ENCODE measurements around the gene TCP11L2. TPM values are rescaled to one million over a fixed set of nuclear protein-coding genes. Genes with fewer than 3 reads are reported as not detected.

The TCP11L2 gene
- total and polyA plus RNA-seq, 2 of the 13 experiments (the other 11 are each of a cell fraction or from before 2014, with no cell fraction given) = 4.6 to 24.1 TPM

GRCh38 chr12:106284358-106285105 lies 18.0 kb upstream of the TCP11L2 start (continued):
- TF ChIP-seq PHB2 (IDR thresholded peaks at IDR 0.05; ENCODE audit: partially characterized antibody) = no peak
- TF ChIP-seq ZNF564 (CRISPR knock-in tag; IDR thresholded peaks at IDR 0.05) = no peak
- no peak for TF ChIP-seq FOXM1 (CRISPR knock-in tag; IDR thresholded peaks at IDR 0.05)
- no peak for TF ChIP-seq CERS6 (CRISPR knock-in tag; IDR thresholded peaks at IDR 0.05)
- TF ChIP-seq ZBTB2 (CRISPR knock-in tag; IDR thresholded peaks at IDR 0.05; ENCODE audit: low read depth) = no peak
- TF ChIP-seq RERE (CRISPR knock-in tag; IDR thresholded peaks at IDR 0.05; ENCODE audit: low read depth) = peak; percentile 83; the same call in 1 of the 2 replicates
- TF ChIP-seq ZNF280D (CRISPR knock-in tag; IDR thresholded peaks at IDR 0.05) = 0 out of 2 replicates have a peak, but pooled peaks have one; percentile 58
- TF ChIP-seq ZNF589 (CRISPR knock-in tag; conservative IDR thresholded peaks at IDR 0.05) = no peak
- TF ChIP-seq ZNF543 (CRISPR knock-in tag; IDR thresholded peaks at IDR 0.05) = no peak
- TF ChIP-seq ZNF292 (CRISPR knock-in tag; IDR thresholded peaks at IDR 0.05; ENCODE audit: borderline replicate concordance, low read depth) = peak; percentile 91; the same call in 1 of the 2 replicates
- no peak for TF ChIP-seq ZNF512 (CRISPR knock-in tag; IDR thresholded peaks at IDR 0.05)
- TF ChIP-seq HBP1 (CRISPR knock-in tag; IDR thresholded peaks at IDR 0.05; ENCODE audit: low read depth) = peak; percentile 39; the same call in 1 of the 2 replicates
- TF ChIP-seq PPARG (CRISPR knock-in tag; conservative IDR thresholded peaks at IDR 0.05) = peak; percentile 36; the same call in 1 of the 2 replicates
